Activated CD4-positive, alpha-beta T cell treated with anti-CD3 and anti-CD28 coated beads for 36 hours (primary cell): ENCODE data around the gene AMPD3. TPM values are rescaled to one million over a fixed set of nuclear protein-coding genes. Genes with fewer than 3 reads are reported as not detected.
"Not testable (repeated sequence)": the region's sequence is repeated elsewhere in the genome, so short reads cannot be mapped to it uniquely, and the experiment has no call there.

Source experiments
- ATAC-seq: fragments of 200-7000 bp; cut with Tn5 transposase; one replicate; pipeline ENCODE4 v1.10.0; 2021; ENCODE audit warnings: mild to moderate bottlenecking, moderate library complexity
- CTCF ChIA-PET: fragments of 350-600 bp; sonication (Branson Sonifier 250); formaldehyde crosslinking; loops from one replicate; lab custom pipeline; 2021; ENCODE audit warnings: antibody characterized with exemption; lab: Charles Lee
- POLR2A ChIA-PET: fragments of 350-600 bp; sonication (Branson Sonifier 250); formaldehyde crosslinking; loops from one replicate; lab custom pipeline; 2021; ENCODE audit warnings: antibody characterized with exemption, inconsistent platforms; lab: Charles Lee
- DNase-seq: peaks from one replicate; pipeline ENCODE4 v3.0.0-alpha.2; 2020
- H3K27ac Mint-ChIP-seq: one replicate; pipeline ENCODE4 v1.8.0; 2021; ENCODE audit warnings: mixed read lengths
- H3K27me3 Mint-ChIP-seq: one replicate; pipeline ENCODE4 v1.8.0; 2021; ENCODE audit warnings: mixed read lengths
- H3K36me3 Mint-ChIP-seq: one replicate; pipeline ENCODE4 v1.8.0; 2021; ENCODE audit warnings: low read depth, mixed read lengths
- H3K4me1 Mint-ChIP-seq: one replicate; pipeline ENCODE4 v1.8.0; 2021; ENCODE audit warnings: mixed read lengths
- H3K4me3 Mint-ChIP-seq: one replicate; pipeline ENCODE4 v1.8.0; 2021; ENCODE audit warnings: mild to moderate bottlenecking, moderate library complexity, mixed read lengths
- H3K9me3 Mint-ChIP-seq: one replicate; pipeline ENCODE4 v1.8.0; 2021; ENCODE audit warnings: low read depth, mixed read lengths
- intact Hi-C, 2 experiments: fragments of 100-400 bp; cut with DNase I in 1 of 2; cut with micrococcal nuclease in 1 of 2; formaldehyde crosslinking; loops; one replicate each; pipeline versions ENCODE4 v1.14.2 to v1.15.1; 2022 to 2024; cut with DNase I, micrococcal nuclease
- total RNA-seq, 2 experiments: library from RNA; stranded (reverse); gene quantifications; one replicate each; pipeline ENCODE4 v1.2.3, GENCODE V29; 2021

Gene AMPD3
- total RNA-seq, 2 experiments from 2014 or later, result 26.3 to 27.1 TPM

DNA sequence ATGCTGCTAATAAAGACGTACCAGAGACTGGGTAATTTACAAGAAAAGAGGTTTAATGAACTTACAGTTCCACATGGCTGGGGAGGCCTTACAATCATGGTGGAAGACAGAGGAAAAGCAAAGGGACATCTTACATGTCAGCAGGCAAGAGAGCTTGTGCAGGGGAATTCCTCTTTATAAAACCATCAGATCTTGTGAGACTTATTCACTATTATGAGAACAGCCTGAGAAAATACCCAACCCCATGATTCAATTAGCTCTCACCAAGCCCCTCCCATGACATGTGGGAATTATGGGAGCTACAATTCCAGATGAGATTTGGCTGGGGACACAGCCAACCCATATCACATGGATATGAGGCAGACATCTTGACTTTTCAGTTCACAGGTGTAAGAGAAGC, 18.4 kb upstream of the AMPD3 start:
- H3K9me3 Mint-ChIP-seq, ATAC-seq, H3K36me3 Mint-ChIP-seq, H3K27ac Mint-ChIP-seq, H3K4me1 Mint-ChIP-seq, H3K4me3 Mint-ChIP-seq, DNase-seq, H3K27me3 Mint-ChIP-seq, intact Hi-C loops, POLR2A ChIA-PET: not testable (repeated sequence)
- CTCF ChIA-PET, result interaction anchor here (1.1 kb wide), 1 partner anchor 20 kb away, joined by 3 read pairs; no protein-coding TSS in a partner anchor

- ChIA-PET CTCF (interaction anchor here (1.0 to 2.7 kb wide), 2 partner anchors 13 to 25 kb away, joined by 3 to 7 read pairs; no protein-coding TSS in a partner anchor), POLR2A (no interaction called here)
- DNase-seq, result no peak
- intact Hi-C loops, result no loop called here
- Mint-ChIP-seq H3K36me3 (no peaks in the 10 kb centered on the region), H3K9me3 (no peaks in the 10 kb centered on the region), H3K4me1 (peaks cover 21% of the 10 kb centered on the region), H3K27ac (no peak overlapping the region), H3K27me3 (peaks cover 1% of the 10 kb centered on the region), H3K4me3 (no peak overlapping the region)
- no peak for ATAC-seq
These were observed 16.6 kb upstream of the AMPD3 start for GRCh38 chr11:10438458-10438857.

DNA sequence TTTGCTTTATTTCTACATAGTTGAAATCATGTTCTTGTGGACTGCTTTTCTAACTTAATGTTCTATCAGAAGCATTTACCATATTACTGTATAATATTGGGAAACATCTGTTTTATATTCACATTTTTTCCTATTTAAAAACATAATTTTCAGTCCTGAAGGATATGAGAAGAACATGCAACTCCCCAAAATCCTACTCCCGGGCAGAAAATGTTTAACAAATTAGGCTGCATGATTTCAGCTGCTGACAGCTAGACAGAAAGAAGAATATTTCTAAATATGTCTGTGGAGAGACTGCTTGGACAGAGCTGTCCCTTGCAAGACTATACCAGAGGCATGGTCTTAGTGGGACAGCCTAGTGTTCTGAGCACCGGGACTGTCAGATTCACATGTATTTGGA, 15.7 kb upstream of the AMPD3 start:
- Mint-ChIP-seq H3K27ac (no peak overlapping the region), H3K9me3 (no peaks in the 10 kb centered on the region), H3K27me3 (peaks cover 1% of the 10 kb centered on the region), H3K36me3 (no peaks in the 10 kb centered on the region), H3K4me1 (peaks cover 21% of the 10 kb centered on the region), H3K4me3 (no peak overlapping the region)
- ChIA-PET POLR2A (no interaction called here), CTCF (interaction anchor here (0.7 to 2.7 kb wide), 3 partner anchors 13 to 26 kb away, joined by 3 to 7 read pairs (median 3); no protein-coding TSS in a partner anchor)
- intact Hi-C loops, result no loop called here
- ATAC-seq, result no peak
- no peak for DNase-seq

- ChIA-PET CTCF (interaction anchor here (0.7 to 2.7 kb wide), 3 partner anchors 12 to 20 kb away, joined by 3 to 7 read pairs (median 3); no protein-coding TSS in a partner anchor), POLR2A (no interaction called here)
- H3K4me1 Mint-ChIP-seq, result peaks cover 26% of the 10 kb centered on the region
- ATAC-seq (no peak), DNase-seq (no peak)
- H3K4me3 Mint-ChIP-seq, result no peak overlapping the region
- intact Hi-C loops, result no loop called here
- no peaks in the 10 kb centered on the region for H3K36me3 Mint-ChIP-seq
- no peak overlapping the region for H3K27ac Mint-ChIP-seq
- no peaks in the 10 kb centered on the region for H3K9me3 Mint-ChIP-seq
- H3K27me3 Mint-ChIP-seq, result peaks cover 1% of the 10 kb centered on the region
These were observed 15.1 kb upstream of the AMPD3 start for GRCh38 chr11:10439924-10440323.

DNA sequence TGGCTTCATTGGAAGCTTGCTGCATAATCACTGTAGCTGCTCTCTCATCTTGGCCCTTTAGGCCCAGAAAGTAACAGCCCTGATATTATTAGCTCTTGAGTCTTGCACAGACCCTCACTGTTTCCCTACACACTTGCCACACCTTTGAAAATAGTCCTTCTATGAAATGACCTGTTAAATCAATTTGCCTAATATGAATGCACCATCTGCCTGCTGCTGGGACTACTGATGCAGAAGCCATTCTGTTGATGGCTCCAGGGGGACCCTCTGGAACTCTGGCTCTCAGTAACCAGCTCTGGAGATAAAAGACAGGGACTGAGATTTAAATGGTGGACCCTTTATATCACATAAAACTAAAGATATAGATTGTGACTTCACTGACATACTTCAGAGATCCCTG, 14.7 kb upstream of the AMPD3 start:
- peaks cover 31% of the 10 kb centered on the region for H3K4me1 Mint-ChIP-seq
- no peak overlapping the region for H3K27ac Mint-ChIP-seq
- POLR2A ChIA-PET, result no interaction called here

DNA sequence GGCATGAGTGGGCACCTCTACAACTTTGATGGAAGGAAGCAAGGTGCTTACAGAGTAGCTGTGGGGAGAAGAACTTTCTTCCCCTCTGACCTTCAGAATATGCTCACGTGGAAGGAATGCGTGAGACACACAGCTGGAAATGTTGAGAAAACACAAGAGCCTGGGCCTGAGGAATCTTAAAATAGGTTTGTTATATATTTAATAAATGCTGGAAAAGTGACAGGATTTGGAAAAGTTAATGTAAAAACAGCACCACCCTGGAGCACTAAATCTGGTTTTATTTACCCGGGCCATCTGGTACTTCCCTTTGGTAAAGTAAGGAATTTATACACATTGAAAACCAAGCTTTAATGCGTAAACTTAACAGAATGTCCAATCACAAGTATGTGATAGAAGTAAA, 14.0 kb upstream of the AMPD3 start:
- Mint-ChIP-seq H3K27me3 (peaks cover 1% of the 10 kb centered on the region), H3K4me1 (peaks cover 32% of the 10 kb centered on the region), H3K9me3 (no peaks in the 10 kb centered on the region), H3K4me3 (no peak overlapping the region), H3K27ac (no peak overlapping the region), H3K36me3 (no peaks in the 10 kb centered on the region)
- intact Hi-C loops, result no loop called here
- no peak for DNase-seq
- ChIA-PET POLR2A (no interaction called here), CTCF (interaction anchor here (0.9 to 2.7 kb wide), 5 partner anchors 10 to 329 kb away, joined by 3 to 7 read pairs (median 3); partner anchors contain the start of gene AMPD3)
- no peak for ATAC-seq

More for the DNA sequence above, 14.7 kb upstream of the AMPD3 start:
- Mint-ChIP-seq H3K4me3 (no peak overlapping the region), H3K36me3 (no peaks in the 10 kb centered on the region), H3K9me3 (no peaks in the 10 kb centered on the region), H3K27me3 (peaks cover 1% of the 10 kb centered on the region)
- ATAC-seq, result no peak
- DNase-seq, result no peak
- intact Hi-C loops, result no loop called here
- CTCF ChIA-PET, result interaction anchor here (0.9 to 2.7 kb wide), 3 partner anchors 11 to 330 kb away, joined by 3 to 7 read pairs (median 3); no protein-coding TSS in a partner anchor

DNA sequence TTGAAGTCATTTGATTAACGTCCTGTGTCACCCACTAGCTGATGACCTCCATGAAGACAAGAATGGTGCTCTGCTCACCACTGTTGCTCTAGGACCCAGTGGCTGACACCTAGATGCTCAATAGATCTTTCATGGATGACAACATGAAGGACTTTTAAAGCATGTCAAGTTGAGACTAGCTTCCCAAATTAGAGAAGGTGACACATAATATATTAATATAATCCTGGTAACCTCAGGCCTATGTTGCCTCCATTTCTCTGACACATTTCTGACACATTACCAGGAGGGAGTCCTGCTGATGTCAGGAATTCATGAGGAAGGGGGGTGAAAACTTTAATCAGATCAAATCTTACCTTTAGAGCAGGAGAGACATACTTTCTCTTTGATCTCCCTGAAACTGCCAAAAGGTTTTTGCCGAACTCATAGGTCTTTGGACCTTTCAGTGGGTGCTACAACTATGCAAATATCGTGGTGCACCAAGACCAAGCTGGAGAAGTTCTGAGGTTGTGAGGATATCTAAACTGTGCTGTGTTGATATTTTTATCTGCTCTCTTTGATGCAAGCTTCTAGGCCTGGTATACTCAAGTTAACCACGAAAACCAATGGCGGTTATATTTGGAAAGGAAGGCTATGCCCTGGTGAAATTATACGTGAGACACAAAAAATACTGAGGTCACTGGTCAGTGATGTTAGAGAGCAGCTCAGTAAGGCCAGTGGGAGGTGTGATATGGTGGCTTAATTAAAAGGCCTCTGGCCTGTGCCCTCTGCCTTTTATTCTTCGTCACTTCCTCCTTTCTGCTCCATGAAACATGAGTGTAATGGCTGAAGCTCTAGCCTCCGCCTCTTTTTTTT, 13.2 kb upstream of the AMPD3 start:
- peak; percentile 33 for ATAC-seq
- Mint-ChIP-seq H3K27me3 (peaks cover 1% of the 10 kb centered on the region), H3K36me3 (no peaks in the 10 kb centered on the region), H3K4me3 (no peak overlapping the region), H3K9me3 (no peaks in the 10 kb centered on the region), H3K27ac (peak overlapping the region; percentile 3), H3K4me1 (peaks cover 28% of the 10 kb centered on the region)
- intact Hi-C loops, result loop anchor here in 1 of 2 experiments (2.0 kb wide), 1 partner anchor 17 kb away; no protein-coding TSS in a partner anchor
- POLR2A ChIA-PET, result interaction anchor here (1.1 kb wide), 1 partner anchor 18 kb away, joined by 3 read pairs; no protein-coding TSS in a partner anchor
- CTCF ChIA-PET, result interaction anchor here (1.1 to 1.8 kb wide), 6 partner anchors 10 to 93 kb away, joined by 3 to 6 read pairs (median 4); partner anchors contain the start of gene AMPD3
- DNase-seq, result no peak

GRCh38 chr11:10443152-10443551, 11.9 kb upstream of the AMPD3 start:
- ChIA-PET CTCF (interaction anchor here (0.8 to 1.8 kb wide), 5 partner anchors 10 to 37 kb away, joined by 3 to 5 read pairs (median 4); no protein-coding TSS in a partner anchor), POLR2A (interaction anchor here (0.6 to 1.0 kb wide), 2 partner anchors 12 kb away, joined by 3 to 5 read pairs; partner anchors contain the start of gene AMPD3)
- H3K9me3 Mint-ChIP-seq, result no peaks in the 10 kb centered on the region
- H3K27ac Mint-ChIP-seq, result peak overlapping the region; percentile 3
- intact Hi-C loops, result loop anchor here in 1 of 2 experiments (2.0 kb wide), 1 partner anchor 16 kb away; no protein-coding TSS in a partner anchor
- DNase-seq (peak; percentile 64), ATAC-seq (peak; percentile 79)
- no peak overlapping the region for H3K4me3 Mint-ChIP-seq
- H3K36me3 Mint-ChIP-seq, result no peaks in the 10 kb centered on the region
- H3K4me1 Mint-ChIP-seq, result peaks cover 31% of the 10 kb centered on the region
- peaks cover 4% of the 10 kb centered on the region for H3K27me3 Mint-ChIP-seq

DNA sequence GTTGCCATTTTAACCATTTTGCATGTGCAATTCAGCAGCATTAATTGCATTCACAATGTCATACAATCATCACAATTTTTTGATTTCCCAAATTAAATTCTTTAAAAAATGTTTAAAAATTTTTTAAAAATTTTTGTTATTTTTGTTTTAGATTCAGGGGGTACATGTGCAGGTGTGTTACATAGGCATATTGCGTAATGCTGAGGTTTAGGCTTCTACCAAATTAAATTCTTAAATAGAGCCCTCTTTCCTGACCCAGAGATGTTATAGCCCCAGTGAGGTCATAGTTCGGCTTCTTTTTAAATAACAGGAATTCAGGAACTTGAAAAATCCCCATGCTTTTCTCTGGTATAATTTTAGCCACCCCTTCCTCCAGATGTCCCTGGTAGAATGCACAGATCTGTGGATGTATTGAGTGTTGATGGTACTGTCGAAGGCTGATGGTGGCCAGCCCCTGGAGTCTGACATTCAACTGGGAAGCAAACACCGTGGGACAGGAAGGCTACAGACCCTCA, 11.3 kb upstream of the AMPD3 start:
- no peak overlapping the region for H3K4me3 Mint-ChIP-seq
- peaks cover 4% of the 10 kb centered on the region for H3K27me3 Mint-ChIP-seq
- CTCF ChIA-PET, result interaction anchor here (0.9 to 1.8 kb wide), 4 partner anchors 9 to 97 kb away, joined by 4 to 5 read pairs (median 4); partner anchors contain the start of genes AMPD3 and RNF141
- H3K4me1 Mint-ChIP-seq, result peaks cover 31% of the 10 kb centered on the region
- POLR2A ChIA-PET, result interaction anchor here (1.0 kb wide), 1 partner anchor 11 kb away, joined by 5 read pairs; the partner anchor contains the start of gene AMPD3
- H3K27ac Mint-ChIP-seq, result no peak overlapping the region
- DNase-seq (no peak), ATAC-seq (no peak)
- no peaks in the 10 kb centered on the region for H3K36me3 Mint-ChIP-seq
- no peaks in the 10 kb centered on the region for H3K9me3 Mint-ChIP-seq
- intact Hi-C loops, result loop anchor here in 1 of 2 experiments (2.0 kb wide), 1 partner anchor 15 kb away; no protein-coding TSS in a partner anchor

DNA sequence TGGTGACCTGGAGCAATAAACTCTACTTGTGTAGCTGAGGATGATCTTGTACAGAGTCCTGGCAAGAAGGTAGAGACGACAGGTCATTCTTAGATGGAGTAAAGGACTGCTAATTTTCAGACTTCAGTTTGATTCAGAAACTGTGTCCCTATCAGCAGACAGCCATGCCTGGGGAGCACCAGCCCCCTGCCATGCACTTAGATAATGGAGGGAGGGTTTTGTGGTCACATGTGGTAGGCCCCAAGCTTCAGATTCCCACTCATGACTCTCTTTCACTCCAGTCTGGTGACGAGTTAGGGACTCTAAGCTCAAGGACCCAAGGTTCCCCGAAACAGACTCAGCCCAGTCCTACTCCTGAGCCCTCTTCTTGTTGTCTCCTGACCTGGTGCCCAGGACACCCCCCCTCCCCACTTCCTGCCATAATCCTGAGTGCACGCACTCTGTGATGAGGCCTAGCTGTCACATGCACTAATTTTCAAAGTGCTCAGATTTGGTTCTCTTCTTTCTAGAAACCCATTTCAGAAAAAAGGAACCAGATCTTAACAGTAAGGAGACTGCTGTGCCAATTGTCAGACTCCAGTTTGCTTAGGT, 10.2 kb upstream of the AMPD3 start:
- CTCF ChIA-PET, result interaction anchor here (0.8 to 1.3 kb wide), 4 partner anchors 10 to 96 kb away, joined by 3 to 4 read pairs (median 4); partner anchors contain the start of genes AMPD3 and RNF141

More for the DNA sequence above, 10.2 kb upstream of the AMPD3 start:
- Mint-ChIP-seq H3K4me1 (peaks cover 34% of the 10 kb centered on the region), H3K9me3 (no peaks in the 10 kb centered on the region), H3K27ac (no peak overlapping the region), H3K4me3 (no peak overlapping the region), H3K27me3 (peaks cover 2% of the 10 kb centered on the region), H3K36me3 (no peaks in the 10 kb centered on the region)
- DNase-seq, result no peak
- POLR2A ChIA-PET, result no interaction called here
- ATAC-seq, result peak; percentile 14
- intact Hi-C loops, result no loop called here
